GM18909 (cell line): ENCODE data around the gene RALGPS1.
A peak's percentile ranks its signal among the peaks of the same experiment; 100 is the strongest.

Experiments
- ATAC-seq: cut with Tn5 transposase; IDR thresholded peaks from one replicate; pipeline ENCODE4 v1.9.1; 2021; ENCODE audit warnings: mild to moderate bottlenecking; ENCODE audit not compliant: unreplicated experiment, poor library complexity

RALGPS1 gene

DNA sequence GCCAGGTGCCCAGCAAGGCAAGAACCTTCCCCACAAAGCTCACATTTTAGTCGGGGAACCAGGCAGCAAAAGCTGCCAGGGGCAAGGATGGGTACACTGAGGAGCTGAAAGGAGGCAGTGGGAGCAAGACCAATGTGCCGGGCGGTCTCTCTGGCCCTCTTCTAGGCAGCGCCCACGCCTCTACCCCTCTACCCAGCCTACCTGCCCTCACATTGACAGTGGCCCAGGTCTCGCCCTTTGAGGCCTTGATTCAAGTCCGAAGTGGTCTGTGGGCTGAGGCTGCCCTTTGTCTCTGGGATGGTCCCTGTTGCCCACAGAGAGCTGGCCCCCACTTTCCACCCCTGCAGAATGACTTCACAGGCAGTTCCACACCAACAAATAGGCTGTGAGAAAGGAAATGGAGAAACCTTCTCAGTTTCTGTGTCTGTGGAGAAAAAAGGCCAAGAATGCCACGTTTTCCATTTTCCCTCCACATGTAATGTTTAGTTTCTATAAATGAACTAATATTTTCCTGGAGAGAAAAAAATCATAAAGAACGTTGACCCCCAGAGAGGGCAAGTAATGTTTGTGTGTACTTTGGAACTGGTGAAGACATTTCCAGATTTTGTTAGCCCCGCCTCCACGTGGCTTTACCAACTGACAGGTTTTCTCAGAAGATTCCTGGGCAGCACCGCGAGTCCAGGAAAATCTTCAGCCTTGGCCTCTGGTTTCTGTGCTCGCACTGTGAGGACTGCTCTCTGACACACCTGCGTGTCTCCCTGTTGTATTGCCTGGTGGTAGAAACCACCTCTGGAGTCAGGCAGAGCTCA, 265.3 kb downstream of the RALGPS1 start:
- ATAC-seq = no peak

DNA sequence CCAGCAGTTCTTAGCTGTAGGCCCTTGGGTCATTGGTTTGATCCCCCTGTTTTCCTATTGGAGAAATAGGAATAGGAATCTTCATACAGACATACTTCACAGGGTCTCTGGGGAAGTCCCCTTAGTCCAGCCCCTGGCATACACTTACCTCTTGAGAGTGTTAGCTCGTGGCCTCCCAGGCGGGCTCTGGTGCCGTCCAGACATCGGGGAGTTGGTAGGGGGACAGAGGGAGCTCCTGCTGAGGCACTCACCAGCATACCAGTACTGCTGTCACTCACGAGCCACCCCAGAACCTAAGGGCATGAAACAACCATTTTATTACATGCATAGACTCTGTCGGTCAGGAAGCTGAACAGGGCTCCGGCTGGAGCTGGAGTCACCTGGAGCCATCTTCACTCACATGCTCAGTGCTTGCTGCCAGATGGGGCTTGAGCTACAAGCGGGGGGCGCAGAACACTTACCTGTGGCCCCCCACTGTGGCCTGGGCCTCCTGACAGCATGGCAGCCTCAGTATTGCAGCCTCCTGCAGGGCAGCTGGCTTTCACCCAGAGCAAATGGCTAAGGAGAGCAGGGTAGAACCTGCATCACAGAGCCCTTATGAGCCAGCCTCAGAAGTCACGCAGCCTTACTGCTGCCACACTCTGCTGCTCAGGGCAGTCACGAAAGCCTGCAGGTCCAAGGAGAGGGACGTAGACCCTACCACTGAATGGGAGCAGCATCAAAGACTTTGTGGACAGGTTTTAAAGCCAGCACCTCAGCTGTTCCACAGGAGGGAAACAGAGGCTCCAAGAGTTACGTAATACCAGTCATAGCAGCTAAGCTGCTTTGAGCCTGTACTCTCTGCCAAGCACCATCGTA, 266.1 kb downstream of the RALGPS1 start:
- no peak for ATAC-seq

- no peak for ATAC-seq
Observed at GRCh38 chr9:127181315-127181580, 266.7 kb downstream of the RALGPS1 start.

- no peak for ATAC-seq
Observed at GRCh38 chr9:127181595-127182190, 267.1 kb downstream of the RALGPS1 start.

DNA sequence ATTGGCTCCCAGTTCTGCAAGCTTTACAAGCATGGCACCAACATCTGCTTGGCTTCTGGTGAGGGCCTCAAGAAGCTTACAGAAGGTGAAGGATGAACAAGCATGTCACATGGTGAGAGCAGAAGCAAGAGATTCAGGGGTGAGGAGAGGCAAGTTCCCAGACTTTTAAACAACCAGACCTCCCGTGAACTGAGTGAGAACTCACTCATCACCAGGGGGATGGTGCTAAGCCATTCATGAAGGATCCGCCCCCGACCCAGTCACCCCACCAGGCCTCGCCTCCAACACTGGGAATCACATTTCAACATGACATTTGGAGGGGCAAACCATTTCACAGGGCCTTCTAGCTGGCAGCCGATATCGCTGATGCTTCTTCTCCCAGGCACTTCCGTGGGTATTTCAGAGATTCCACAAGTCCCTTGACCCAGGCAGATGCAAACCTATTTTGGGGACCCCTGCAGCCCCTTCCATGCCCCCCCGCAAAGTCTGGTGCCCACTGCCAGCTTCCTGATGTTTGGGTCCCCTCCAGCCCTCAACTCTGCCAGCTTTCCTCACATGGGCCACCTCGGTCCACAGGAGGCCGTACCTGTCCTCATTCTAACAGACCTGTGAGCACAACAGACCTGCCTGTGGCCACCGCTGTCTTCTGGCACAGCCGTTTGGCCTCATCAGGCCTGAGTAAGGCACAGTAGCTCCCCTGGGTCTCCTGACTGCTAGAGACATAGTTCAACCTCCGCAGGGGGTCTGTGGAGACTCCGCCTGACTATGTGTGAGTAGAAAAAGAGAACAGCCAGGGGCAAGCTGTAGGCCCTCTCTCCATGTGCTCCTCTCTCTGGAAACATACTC, 268.5 kb downstream of the RALGPS1 start:
- ATAC-seq = no peak

DNA sequence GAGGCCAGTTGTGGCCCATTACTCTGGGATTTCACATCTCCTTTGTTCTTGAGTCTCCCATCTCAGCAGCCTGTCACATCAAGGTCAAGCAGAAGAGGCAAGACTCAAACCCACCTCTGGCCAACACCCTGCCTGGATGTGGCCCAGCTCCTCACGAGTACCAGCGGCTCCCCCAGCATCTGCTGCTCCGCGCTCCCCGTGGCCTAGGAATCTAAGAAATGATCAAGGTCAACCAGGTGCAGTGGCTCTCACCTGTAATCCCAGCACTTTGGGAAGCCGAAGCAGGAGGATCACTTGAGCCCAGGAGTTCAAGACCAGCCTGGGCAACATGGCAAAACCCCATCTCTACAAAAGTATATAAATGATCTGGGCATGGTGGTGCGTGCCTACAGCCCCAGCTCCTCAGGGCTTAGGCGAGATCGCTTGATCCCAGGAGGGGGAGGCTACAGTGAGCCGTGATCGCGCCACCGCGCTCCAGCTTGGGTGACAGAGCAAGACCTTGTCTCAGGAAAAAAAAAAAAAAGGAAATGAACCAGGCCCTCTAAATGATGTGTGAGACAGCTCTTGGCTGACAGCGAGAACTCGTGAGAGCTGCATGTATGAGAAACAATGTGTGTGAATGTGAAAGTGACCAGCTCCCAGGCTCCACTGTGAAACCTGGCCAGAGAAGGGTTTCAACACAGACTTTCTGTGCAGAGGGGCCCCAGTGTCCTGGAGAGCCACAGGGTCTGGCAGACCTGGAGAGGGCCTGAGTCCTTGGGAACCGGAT, 269.4 kb downstream of the RALGPS1 start:
- peak; percentile 76 for ATAC-seq

DNA sequence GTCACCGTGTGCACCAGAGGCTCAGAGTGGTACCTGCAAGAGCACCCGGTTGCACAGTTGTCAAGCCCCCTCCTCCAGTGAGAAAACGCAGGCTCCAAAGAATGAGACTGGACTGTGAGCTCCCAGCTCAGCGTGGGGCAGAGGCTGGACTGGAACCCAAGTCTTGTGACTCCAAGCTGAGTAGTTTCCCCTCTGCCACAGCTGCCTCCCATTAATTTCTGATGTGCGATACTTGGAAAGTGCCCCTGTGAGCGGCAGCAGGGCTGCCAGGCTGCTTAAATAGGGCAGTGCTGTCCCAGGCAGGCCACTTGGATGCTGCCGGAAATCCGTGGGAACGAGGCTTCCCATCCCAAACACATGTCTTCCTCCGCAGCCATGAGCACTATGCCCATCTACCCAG, 270.1 kb downstream of the RALGPS1 start:
- no peak for ATAC-seq

GRCh38 chr9:127185181-127185580, 270.6 kb downstream of the RALGPS1 start:
- ATAC-seq = no peak

GRCh38 chr9:127185931-127186781, 271.6 kb downstream of the RALGPS1 start:
- ATAC-seq = no peak

- ATAC-seq = no peak
Observed at GRCh38 chr9:127186806-127187205, 272.2 kb downstream of the RALGPS1 start.

DNA sequence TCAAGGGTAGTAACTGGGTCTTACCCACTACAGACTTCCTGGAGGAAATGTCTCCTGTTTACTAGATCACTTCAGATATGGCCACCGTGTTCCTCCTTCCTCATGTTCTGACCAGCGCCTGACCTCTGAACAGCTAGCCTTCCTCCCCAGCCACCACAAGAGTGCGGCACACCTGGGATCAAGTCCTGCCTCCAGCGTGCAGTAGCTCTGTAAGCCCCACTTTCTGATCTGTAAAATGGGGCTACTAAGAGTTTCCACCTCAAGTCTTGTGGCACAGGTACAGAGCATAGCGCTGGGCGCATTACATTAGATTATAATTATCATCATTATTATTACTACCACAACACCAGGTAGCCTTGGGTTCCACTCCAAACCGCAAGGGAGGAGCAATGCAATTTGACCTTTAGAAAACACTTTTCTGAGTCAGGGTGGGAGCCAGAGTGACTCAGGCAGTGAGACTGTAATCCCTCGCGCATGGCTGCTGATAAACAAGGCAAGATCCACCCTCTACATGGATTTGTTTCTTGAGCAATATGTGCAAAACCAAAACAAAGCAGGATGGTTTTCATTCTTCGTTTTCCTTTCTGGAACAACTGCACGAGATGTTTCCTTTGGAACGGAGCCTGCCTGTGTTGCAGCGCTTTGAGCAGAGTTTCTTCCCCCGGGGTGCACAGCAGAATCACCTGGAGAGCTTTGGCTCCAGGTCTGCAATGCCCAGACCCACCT, 272.8 kb downstream of the RALGPS1 start:
- ATAC-seq = no peak

DNA sequence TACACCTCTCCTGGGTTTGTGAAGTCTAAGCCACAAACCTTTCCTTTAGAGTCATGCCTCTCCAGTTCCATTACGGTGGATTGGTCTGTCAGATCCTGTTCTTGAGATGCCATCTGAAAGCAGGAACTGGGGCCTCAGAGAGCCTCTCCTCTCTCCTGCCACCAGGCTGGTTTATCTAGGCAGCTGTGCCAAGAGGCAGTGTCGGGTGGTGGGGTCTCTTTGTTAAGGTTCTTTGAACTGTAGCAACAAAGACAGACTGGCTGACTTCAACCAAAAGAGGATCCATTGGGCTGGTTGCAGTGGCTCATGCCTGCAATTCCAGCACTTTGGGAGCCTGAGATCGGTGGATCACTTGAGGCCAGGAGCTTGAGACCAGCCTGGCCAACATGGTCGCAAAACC, 273.8 kb downstream of the RALGPS1 start:
- no peak for ATAC-seq

DNA sequence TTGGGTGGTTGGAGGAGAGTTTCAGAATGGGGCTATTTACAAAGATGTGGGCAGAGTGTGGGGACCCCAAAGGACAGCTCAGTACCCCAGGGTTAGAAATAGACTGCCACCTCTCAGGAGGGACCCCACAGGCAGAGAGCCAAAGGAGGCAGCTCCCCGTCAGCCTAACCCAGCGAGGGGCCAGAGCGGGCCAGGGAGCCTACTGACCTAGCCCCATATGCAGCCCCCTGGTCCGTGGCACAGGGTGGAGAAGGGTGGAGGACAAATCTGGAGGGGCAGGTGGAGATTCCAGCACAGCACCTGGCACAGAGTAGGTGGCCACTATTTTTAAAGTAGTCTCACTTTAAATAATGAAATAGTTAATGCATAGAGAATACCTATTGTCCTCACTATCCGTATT, 275.0 kb downstream of the RALGPS1 start:
- ATAC-seq = no peak

GRCh38 chr9:127192744-127193143, 278.2 kb downstream of the RALGPS1 start:
- no peak for ATAC-seq

DNA sequence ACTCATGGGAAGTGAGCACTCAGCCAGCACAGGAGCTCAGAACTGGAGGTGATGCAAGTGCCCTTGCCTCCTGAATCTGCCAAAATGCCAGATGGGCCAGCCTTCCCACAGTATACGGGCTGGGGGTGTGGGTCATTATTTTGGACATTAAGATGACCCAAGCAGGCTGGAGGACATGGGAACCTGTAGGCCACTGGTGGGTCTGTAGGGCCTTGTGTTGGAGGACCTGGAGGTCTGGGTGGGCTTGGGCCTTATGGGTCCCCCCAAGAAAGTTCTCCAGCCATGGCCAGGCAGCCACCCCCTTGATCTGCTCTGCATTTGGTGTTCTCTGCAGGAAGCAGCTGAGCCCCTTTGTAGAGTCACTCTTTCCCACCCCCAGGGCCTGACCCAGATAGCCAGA, 278.9 kb downstream of the RALGPS1 start:
- ATAC-seq = no peak

DNA sequence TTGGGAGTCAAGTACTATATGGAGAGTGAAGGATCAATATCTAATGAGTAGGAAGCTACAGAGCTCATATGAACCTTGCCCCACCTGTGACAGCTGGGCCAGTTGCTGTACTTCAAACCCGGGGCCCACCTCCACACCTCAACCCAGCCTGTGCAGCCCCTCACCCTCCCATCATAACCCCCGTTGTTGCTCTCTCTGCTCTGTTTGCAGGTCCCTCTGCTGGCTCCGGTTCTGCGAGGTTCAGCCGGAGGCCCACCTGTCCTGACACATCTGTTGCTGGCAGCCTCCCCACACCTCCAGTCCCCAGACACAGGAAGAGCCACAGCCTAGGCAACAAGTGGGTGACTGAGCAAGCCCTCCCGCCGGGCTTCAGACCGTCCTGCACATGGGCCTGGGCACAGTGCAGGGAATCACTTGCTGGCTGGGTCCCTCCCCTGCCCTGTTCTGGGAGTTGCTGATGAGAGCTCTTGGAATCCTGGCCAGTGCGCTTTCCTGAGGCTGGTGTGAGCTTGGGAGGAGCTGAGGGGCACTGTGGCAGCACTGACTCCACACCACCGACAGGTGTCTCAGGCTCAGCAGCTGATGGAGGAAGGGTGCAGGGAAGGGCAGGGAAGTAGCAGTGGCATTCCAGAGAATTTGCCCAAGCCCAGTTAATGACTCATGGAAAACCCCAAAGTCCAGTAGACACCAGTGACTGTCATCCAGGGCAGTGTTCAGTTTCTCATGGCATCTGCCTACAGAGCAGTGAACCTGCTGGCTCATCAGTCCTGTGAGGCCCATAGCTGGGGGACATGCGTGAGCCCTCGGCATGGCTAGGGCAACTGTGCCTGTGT, 280.5 kb downstream of the RALGPS1 start:
- ATAC-seq = no peak
